BE2C (cell line): ENCODE results near the gene GPR42.
"Not testable (repeated sequence)": the region's sequence is repeated elsewhere in the genome, so short reads cannot be mapped to it uniquely, and the experiment has no call there.

ENCODE experiments used
- DNase-seq: peaks from one replicate; pipeline ENCODE4 v3.0.0-alpha.2; 2020
- H3K27me3 ChIP-seq: fragments of 250-450 bp; sonication (Bioruptor Pico); 2 replicates; pipeline ENCODE4 v1.5.1; 2020; ENCODE audit warnings: mild to moderate bottlenecking
- H3K36me3 ChIP-seq: fragments of 250-450 bp; sonication (Bioruptor Pico); 2 replicates; pipeline ENCODE4 v1.5.1; 2020; ENCODE audit warnings: mild to moderate bottlenecking
- H3K4me1 ChIP-seq: fragments of 250-450 bp; sonication (Bioruptor Pico); 2 replicates; pipeline ENCODE4 v1.5.1; 2020
- H3K4me3 ChIP-seq: 2 replicates; pipeline ENCODE4 v1.5.1; 2011; ENCODE audit warnings: low read depth, low read length
- H3K9me3 ChIP-seq: fragments of 250-450 bp; sonication (Bioruptor Pico); 2 replicates; pipeline ENCODE4 v1.5.1; 2020
- TF ChIP-seq, protein P1 (sequence below): IDR thresholded peaks from 2 replicates; pipeline ENCODE4 v1.5.1; 2012; ENCODE audit warnings: mild to moderate bottlenecking, low read depth, low read length

The GPR42 gene

DNA sequence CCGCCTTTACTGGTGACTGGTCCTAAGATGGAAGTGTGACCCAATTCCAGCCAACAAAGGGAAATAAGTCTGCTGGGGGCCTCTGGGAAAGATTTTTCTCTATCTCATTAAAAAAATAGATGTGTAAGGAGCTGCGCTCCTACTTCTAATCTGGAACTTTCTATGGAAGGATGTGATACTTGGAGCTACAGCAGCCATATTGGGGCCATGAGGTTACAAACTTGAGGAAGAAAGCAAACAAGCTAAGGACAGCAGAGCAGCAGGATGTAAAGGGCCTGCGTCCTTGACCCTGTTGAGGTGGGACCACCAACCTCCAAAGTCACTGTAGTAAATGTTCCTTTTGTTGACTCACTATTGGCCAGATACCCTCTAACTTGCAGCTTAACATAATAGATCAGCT, 7.5 kb downstream of the GPR42 start:
- TF ChIP-seq, protein P1, sequence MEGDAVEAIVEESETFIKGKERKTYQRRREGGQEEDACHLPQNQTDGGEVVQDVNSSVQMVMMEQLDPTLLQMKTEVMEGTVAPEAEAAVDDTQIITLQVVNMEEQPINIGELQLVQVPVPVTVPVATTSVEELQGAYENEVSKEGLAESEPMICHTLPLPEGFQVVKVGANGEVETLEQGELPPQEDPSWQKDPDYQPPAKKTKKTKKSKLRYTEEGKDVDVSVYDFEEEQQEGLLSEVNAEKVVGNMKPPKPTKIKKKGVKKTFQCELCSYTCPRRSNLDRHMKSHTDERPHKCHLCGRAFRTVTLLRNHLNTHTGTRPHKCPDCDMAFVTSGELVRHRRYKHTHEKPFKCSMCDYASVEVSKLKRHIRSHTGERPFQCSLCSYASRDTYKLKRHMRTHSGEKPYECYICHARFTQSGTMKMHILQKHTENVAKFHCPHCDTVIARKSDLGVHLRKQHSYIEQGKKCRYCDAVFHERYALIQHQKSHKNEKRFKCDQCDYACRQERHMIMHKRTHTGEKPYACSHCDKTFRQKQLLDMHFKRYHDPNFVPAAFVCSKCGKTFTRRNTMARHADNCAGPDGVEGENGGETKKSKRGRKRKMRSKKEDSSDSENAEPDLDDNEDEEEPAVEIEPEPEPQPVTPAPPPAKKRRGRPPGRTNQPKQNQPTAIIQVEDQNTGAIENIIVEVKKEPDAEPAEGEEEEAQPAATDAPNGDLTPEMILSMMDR: no peak
- H3K27me3 ChIP-seq: no peaks in the 10 kb centered on the region

DNA sequence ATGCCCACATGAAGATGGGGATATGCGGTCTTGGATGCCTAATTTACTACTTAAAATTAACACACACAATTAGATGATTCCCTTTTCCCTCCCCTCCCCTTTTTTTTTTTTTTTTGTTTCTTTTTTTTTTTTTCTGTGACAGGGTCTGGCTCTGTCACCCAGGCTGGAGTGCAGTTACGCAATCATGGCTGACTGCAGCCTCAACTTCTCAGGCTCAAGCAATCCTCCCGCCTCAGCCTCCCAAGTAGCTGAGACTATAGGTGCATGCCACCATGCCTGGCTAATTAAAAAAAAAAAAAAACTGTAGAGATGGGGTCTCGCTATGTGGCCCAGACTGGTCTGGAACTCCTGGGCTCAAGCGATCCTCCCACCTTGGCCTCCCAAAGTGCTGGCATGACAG, 8.7 kb downstream of the GPR42 start:
- H3K4me1 ChIP-seq, DNase-seq, H3K4me3 ChIP-seq, H3K36me3 ChIP-seq, H3K9me3 ChIP-seq, H3K27me3 ChIP-seq: not testable (repeated sequence)

More for the DNA sequence above, 7.5 kb downstream of the GPR42 start:
- Histone ChIP-seq H3K9me3 (no peaks in the 10 kb centered on the region; the same call in 1 of the 2 replicates), H3K4me1 (no peaks in the 10 kb centered on the region; the same call in 1 of the 2 replicates), H3K4me3 (no peak overlapping the region), H3K36me3 (no peaks in the 10 kb centered on the region)
- no peak for DNase-seq

DNA sequence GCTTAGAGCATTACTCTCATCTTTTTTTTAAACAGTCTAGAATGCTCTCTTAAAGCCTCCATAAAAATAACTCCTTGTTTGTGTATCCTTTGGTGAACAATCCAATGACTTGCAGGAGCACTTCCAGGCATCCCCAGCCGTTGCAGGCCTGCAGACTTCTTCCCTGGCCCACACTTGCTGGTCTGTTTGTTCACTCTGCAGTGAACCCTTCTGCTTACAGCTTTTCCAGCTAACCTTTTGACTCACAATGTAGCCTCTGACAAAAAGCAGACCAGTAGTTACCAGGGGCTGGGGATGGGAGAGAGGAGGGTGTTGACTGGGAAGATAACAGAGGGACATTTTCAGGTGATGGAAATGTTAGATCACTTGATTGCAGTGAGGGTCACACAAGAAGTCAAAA, 9.1 kb downstream of the GPR42 start:
- TF ChIP-seq, protein P1: no peak
- Histone ChIP-seq H3K9me3 (no peaks in the 10 kb centered on the region; the same call in 1 of the 2 replicates), H3K4me1 (no peaks in the 10 kb centered on the region; the same call in 1 of the 2 replicates), H3K27me3 (no peaks in the 10 kb centered on the region), H3K36me3 (no peaks in the 10 kb centered on the region), H3K4me3 (no peak overlapping the region)
- no peak for DNase-seq

DNA sequence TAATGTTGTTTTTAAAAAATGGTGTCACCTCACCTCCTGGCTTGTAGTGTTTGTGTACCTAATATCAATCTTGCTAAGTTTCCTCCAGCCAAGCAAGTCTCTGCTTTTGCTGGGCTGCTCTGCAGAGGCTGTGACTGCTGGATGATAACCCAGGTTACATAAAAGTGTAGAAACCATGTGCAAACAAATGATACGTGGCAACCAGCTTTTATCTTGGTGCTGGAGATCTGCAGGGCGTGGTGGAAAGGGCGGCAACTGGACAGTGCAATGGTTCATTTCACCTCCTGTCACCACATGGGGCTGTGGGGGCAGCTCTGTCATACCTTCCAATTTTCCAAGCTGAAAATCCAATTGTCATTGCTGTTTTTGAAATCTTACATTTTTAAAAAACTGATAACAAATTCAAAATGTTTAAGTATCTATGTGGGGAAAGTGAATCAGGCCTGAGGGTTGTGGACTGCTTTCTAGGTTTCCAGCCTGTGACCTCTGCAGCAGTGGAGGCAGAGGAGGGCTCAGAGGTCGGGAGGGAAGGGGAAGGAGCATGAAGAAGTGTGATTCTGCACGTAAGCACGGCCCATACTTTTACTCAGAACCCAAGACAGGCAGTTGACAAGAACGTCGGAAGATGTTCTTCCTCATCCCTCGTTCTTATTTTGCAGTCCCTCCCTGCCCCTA, 9.7 kb downstream of the GPR42 start:
- H3K4me3 ChIP-seq: no peak overlapping the region
- peaks cover under 1% of the 10 kb centered on the region; the same call in 1 of the 2 replicates for H3K9me3 ChIP-seq
- no peaks in the 10 kb centered on the region; the same call in 1 of the 2 replicates for H3K4me1 ChIP-seq
- H3K27me3 ChIP-seq: no peaks in the 10 kb centered on the region
- no peak for DNase-seq
- TF ChIP-seq, protein P1: no peak
- no peaks in the 10 kb centered on the region for H3K36me3 ChIP-seq

DNA sequence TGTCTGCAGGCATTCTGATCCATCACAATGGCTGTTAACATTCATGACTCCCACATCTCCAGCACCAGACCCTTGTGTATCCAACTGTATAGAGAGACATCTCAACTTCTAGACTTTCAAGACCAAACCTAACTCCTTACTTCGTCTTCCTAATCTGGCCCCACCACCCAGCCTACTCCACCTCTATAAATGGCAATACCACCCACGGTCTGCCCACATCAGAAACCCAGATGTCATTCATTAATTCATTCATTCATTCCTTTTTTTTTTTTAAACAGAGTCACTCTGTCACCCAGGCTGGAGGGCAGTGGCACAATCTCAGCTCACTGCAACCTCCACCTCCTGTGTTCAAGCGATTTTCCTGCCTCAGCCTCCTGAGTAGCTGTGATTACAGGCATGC, 10.4 kb downstream of the GPR42 start:
- Histone ChIP-seq H3K36me3 (no peaks in the 10 kb centered on the region), H3K4me3 (no peak overlapping the region), H3K4me1 (no peaks in the 10 kb centered on the region; the same call in 1 of the 2 replicates), H3K9me3 (peaks cover 3% of the 10 kb centered on the region; the same call in 1 of the 2 replicates), H3K27me3 (no peaks in the 10 kb centered on the region)
- no peak for DNase-seq
- TF ChIP-seq, protein P1: no peak

DNA sequence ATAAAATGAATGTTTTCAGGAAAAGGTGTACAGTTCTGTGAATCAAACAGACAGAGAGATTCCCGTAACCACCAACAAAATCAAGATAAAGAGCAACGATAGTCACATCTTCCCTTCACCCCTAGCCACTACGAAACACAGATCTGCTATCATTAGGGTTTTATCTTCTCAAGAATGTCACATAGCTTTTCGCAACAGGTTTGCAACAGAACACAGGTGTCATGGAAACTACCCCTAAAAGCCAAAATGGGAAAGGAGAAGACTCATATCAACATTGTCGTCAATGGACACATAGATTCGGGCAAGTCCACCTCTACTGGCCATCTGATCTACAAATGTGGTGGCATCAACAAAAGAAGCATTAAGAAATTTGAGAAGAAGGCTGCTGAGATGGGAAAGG, 11.1 kb downstream of the GPR42 start:
- Histone ChIP-seq H3K4me1 (no peaks in the 10 kb centered on the region; the same call in 1 of the 2 replicates), H3K27me3 (no peaks in the 10 kb centered on the region), H3K9me3 (peaks cover 3% of the 10 kb centered on the region; the same call in 1 of the 2 replicates), H3K4me3 (no peak overlapping the region), H3K36me3 (no peaks in the 10 kb centered on the region)
- TF ChIP-seq, protein P1: no peak
- DNase-seq: no peak
